ENCODE results near the gene KTN1. TPM values are rescaled to one million over a fixed set of nuclear protein-coding genes. Genes with fewer than 3 reads are reported as not detected.

The KTN1 gene
- total and polyA plus RNA-seq, 4 donors: 57.1 to 152 (median 80.5) TPM

- no peak overlapping the region for H3K4me3 ChIP-seq
- no peaks in the 10 kb centered on the region for H3K36me3 ChIP-seq (ENCODE audit: control insufficient read depth in 4 of 4, insufficient read depth in 4 of 4, low read length in 4 of 4)
- peaks cover 0 to 3% (median 0%) of the 10 kb centered on the region in 5 donors for H3K4me1 ChIP-seq (ENCODE audit: control insufficient read depth in 5 of 5, insufficient read depth in 5 of 5, low read length in 5 of 5)
- H3K9ac ChIP-seq (ENCODE audit: insufficient read depth in 1 of 2, low read length in 2 of 2): no peak overlapping the region
- no peak for ATAC-seq (ENCODE audit: insufficient read depth, low FRiP score)
- no peaks in the 10 kb centered on the region for H3K27me3 ChIP-seq (ENCODE audit: control insufficient read depth in 3 of 3, insufficient read depth in 3 of 3, low read length in 2 of 3)
- 98 to 99% methylated on average over 1 of the region's 1 CpG for WGBS, 2 donors
- no peak overlapping the region for H3K27ac ChIP-seq (ENCODE audit: low read depth in 1 of 2, low read length in 1 of 2)
- TF ChIP-seq CTCF (IDR thresholded peaks at IDR 0.05; ENCODE audit: control extremely low read depth, extremely low read depth): no peak
- no peak for DNase-seq
- no peaks in the 10 kb centered on the region for H3K9me3 ChIP-seq (ENCODE audit: control insufficient read depth in 4 of 4, insufficient read depth in 3 of 4, low read length in 3 of 4)
These were observed 121.6 kb downstream of the KTN1 start for GRCh38 chr14:55701638-55702037.

GRCh38 chr14:55702511-55702910, 122.5 kb downstream of the KTN1 start:
- no peak for DNase-seq
- 93% methylated on average over 6 of the region's 6 CpGs for WGBS, 2 donors

GRCh38 chr14:55704654-55705053, 124.6 kb downstream of the KTN1 start:
- Histone ChIP-seq H3K4me3 (no peak overlapping the region), H3K27me3 (ENCODE audit: control insufficient read depth in 3 of 3, insufficient read depth in 3 of 3, low read length in 2 of 3) (no peaks in the 10 kb centered on the region), H3K9me3 (ENCODE audit: control insufficient read depth in 4 of 4, insufficient read depth in 3 of 4, low read length in 3 of 4) (no peaks in the 10 kb centered on the region), H3K27ac (ENCODE audit: low read depth in 1 of 2, low read length in 1 of 2) (no peak overlapping the region), H3K9ac (ENCODE audit: insufficient read depth in 1 of 2, low read length in 2 of 2) (no peak overlapping the region), H3K36me3 (ENCODE audit: control insufficient read depth in 4 of 4, insufficient read depth in 4 of 4, low read length in 4 of 4) (no peaks in the 10 kb centered on the region), H3K4me1 (ENCODE audit: control insufficient read depth in 5 of 5, insufficient read depth in 5 of 5, low read length in 5 of 5) (peaks cover 0 to 3% (median 0%) of the 10 kb centered on the region in 5 donors)
- no peak for TF ChIP-seq CTCF (IDR thresholded peaks at IDR 0.05; ENCODE audit: control extremely low read depth, extremely low read depth)
- ATAC-seq (ENCODE audit: insufficient read depth, low FRiP score): no peak
- DNase-seq: no peak
- WGBS, 2 donors: 83 to 90% methylated on average over 1 of the region's 1 CpG

More at GRCh38 chr14:55702511-55702910, 122.5 kb downstream of the KTN1 start:
- no peak for ATAC-seq (ENCODE audit: insufficient read depth, low FRiP score)
- Histone ChIP-seq H3K27me3 (ENCODE audit: control insufficient read depth in 3 of 3, insufficient read depth in 3 of 3, low read length in 2 of 3) (no peaks in the 10 kb centered on the region), H3K9ac (ENCODE audit: insufficient read depth in 1 of 2, low read length in 2 of 2) (no peak overlapping the region), H3K36me3 (ENCODE audit: control insufficient read depth in 4 of 4, insufficient read depth in 4 of 4, low read length in 4 of 4) (no peaks in the 10 kb centered on the region), H3K27ac (ENCODE audit: low read depth in 1 of 2, low read length in 1 of 2) (no peak overlapping the region), H3K9me3 (ENCODE audit: control insufficient read depth in 4 of 4, insufficient read depth in 3 of 4, low read length in 3 of 4) (no peaks in the 10 kb centered on the region), H3K4me1 (ENCODE audit: control insufficient read depth in 5 of 5, insufficient read depth in 5 of 5, low read length in 5 of 5) (peaks cover 0 to 3% (median 0%) of the 10 kb centered on the region in 5 donors), H3K4me3 (no peak overlapping the region)
- TF ChIP-seq CTCF (IDR thresholded peaks at IDR 0.05; ENCODE audit: control extremely low read depth, extremely low read depth): no peak
